ENCODE data around the gene SFMBT2.

The SFMBT2 gene

DNA sequence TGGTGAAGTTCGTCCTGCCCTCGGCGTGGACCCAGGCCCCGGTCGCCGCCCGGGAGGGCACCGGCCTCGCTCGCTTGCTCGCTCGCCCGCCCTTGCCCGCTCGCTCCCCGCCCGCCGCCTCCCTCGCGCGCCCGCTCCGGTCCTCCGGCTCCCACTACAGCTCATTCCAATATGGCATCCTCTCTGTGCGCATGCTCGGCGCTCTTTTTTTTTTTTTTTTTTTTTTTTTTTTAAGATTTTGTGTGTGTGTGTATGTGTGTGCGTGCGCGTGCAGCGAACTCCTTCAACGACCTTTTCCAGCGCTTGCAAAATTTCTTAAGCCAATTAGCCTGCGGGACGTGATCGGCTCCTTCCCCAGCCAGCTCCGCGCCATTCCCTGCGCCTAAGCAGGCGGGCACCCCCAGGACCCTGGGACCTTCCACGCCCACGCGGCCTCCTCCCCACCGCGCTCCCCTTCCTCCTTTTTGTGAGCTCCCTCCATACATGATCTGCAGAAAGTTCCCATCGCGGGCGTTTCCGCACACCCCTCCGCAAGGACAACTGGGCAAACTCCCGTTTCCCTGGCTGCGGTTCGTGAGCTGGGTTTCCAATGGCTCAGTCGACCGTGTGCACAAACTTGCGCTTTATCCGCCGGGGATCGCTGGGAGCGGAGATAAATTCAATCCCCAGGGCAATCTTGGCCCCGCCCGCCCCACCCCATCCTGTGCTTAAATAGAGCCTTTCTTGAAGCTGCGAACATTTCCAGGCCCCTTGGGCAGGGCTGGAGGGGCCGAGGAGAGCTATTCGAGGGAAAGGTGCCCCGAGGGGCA lies at the start of gene SFMBT2:
Gene SFMBT2 (minus strand): TSS at position 173 of the 809 bp plus-strand sequence. CDS start 29,136 bp downstream, outside the sequence.
- H3K4me1 ChIP-seq (ENCODE audit: control insufficient read depth in 2 of 2, insufficient read depth in 2 of 2, low read length in 2 of 2) = peaks cover 0 to 2% of the 10 kb centered on the region in 2 donors
- peaks cover 3 to 7% of the 10 kb centered on the region in 2 donors for H3K27me3 ChIP-seq (ENCODE audit: control insufficient read depth in 2 of 2, insufficient read depth in 2 of 2, low read length in 2 of 2)
- H3K27ac ChIP-seq (ENCODE audit: low read depth in 2 of 2, low read length in 2 of 2) = peak within 1 kb of the TSS; percentile 47 to 70
- peak within 1 kb of the TSS; percentile 59 to 63 for H3K9ac ChIP-seq (ENCODE audit: low read depth in 1 of 2, low read length in 2 of 2)
- peak within 1 kb of the TSS; percentile 64 to 72 for H3K4me3 ChIP-seq (ENCODE audit: low read length in 2 of 2)
- no peaks in the 10 kb centered on the region for H3K9me3 ChIP-seq (ENCODE audit: control insufficient read depth in 2 of 2, low read length in 2 of 2)
- no peaks in the 10 kb centered on the region for H3K36me3 ChIP-seq (ENCODE audit: control insufficient read depth in 2 of 2, insufficient read depth in 2 of 2, low read length in 2 of 2)

DNA sequence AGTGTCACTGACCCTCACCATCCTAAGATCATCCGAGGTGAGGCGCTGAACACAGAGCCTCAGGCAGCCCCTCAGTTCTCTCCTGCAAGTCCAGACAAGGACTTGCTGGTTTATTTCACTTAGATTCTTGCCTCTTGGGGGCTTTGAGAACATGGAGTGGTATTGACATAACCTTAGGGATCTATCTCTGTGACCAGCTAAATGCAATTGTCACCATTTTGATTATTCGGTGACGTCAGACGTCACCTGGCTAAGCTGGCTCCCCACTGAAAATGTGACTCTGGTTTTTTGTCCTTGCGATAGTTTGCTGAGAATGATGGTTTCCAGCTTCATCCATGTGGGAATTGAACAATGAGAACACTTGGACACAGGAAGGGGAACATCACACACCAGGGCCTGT lies 49.2 kb upstream of the SFMBT2 start:
- H3K9ac ChIP-seq (ENCODE audit: low read depth in 1 of 2, low read length in 2 of 2) = no peak overlapping the region
- no peaks in the 10 kb centered on the region for H3K36me3 ChIP-seq (ENCODE audit: control insufficient read depth in 2 of 2, insufficient read depth in 2 of 2, low read length in 2 of 2)
- no peaks in the 10 kb centered on the region for H3K27me3 ChIP-seq (ENCODE audit: control insufficient read depth in 2 of 2, insufficient read depth in 2 of 2, low read length in 2 of 2)
- no peak overlapping the region for H3K4me3 ChIP-seq (ENCODE audit: low read length in 2 of 2)
- H3K4me1 ChIP-seq (ENCODE audit: control insufficient read depth in 2 of 2, insufficient read depth in 2 of 2, low read length in 2 of 2) = no peaks in the 10 kb centered on the region
- H3K27ac ChIP-seq (ENCODE audit: low read depth in 2 of 2, low read length in 2 of 2) = no peak overlapping the region
- H3K9me3 ChIP-seq (ENCODE audit: control insufficient read depth in 2 of 2, low read length in 2 of 2) = no peaks in the 10 kb centered on the region

DNA sequence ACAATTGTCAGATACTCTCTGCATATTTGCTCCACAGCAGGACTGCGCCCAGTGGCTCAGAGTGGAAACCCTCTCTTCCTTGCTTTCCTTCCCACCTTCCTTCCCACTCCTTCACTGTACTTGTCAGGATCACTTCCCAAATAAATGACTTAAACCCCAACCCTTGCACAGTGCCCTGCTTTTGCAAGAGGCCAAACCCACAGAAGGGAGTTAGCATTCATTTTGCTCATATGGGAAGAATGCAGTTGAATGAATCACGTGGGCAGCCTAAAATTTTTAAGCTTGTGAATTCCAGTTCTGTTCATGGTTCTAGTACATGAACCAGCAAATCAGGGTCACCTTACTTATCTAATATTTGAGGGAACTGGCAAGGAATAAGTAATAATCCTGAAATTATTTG lies 47.7 kb upstream of the SFMBT2 start:
- Histone ChIP-seq H3K4me3 (ENCODE audit: low read length in 2 of 2) (no peak overlapping the region), H3K9ac (ENCODE audit: low read depth in 1 of 2, low read length in 2 of 2) (no peak overlapping the region), H3K9me3 (ENCODE audit: control insufficient read depth in 2 of 2, low read length in 2 of 2) (no peaks in the 10 kb centered on the region), H3K27ac (ENCODE audit: low read depth in 2 of 2, low read length in 2 of 2) (no peak overlapping the region), H3K36me3 (ENCODE audit: control insufficient read depth in 2 of 2, insufficient read depth in 2 of 2, low read length in 2 of 2) (no peaks in the 10 kb centered on the region), H3K4me1 (ENCODE audit: control insufficient read depth in 2 of 2, insufficient read depth in 2 of 2, low read length in 2 of 2) (no peaks in the 10 kb centered on the region), H3K27me3 (ENCODE audit: control insufficient read depth in 2 of 2, insufficient read depth in 2 of 2, low read length in 2 of 2) (no peaks in the 10 kb centered on the region)

DNA sequence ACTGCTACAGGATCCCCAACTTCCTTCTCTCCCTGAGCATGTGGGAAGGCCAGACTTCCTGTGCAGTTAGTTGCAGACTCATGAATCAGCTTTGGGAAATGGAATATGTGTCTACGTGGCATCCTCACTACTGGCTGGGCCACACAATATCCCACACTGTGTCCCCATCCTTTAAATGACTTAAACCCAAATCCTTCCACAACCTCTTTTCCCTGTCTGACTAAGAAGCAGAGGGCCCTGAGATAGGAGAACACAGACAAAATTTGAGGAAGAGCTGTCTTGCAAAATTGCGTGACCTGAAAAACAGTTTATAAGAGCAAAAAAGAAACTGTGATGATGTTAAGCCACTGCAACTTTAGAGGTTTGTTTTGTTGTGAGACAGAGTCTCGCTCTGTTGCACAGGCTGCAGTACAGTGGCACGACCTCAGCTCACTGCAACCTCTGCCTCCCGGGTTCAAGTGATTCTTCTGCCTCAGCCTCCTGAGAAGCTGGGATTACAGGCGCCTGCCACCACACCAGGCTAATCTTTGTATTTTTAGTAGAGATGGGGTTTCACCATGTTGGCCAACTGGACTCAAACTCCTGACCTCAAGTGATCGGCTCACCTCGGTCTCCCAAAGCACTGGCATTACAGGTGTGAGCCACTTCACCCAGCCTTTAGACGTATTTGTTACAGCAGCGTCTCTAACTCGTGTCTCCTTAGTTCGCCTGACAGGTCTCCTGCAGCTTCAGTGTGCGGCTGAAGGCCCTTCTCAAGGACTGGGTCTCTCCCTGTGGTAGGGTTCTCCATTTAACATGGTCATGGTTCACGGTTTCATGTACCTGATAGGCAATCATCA lies 46.9 kb upstream of the SFMBT2 start:
- Histone ChIP-seq H3K4me1 (ENCODE audit: control insufficient read depth in 2 of 2, insufficient read depth in 2 of 2, low read length in 2 of 2) (no peaks in the 10 kb centered on the region), H3K4me3 (ENCODE audit: low read length in 2 of 2) (no peak overlapping the region), H3K36me3 (ENCODE audit: control insufficient read depth in 2 of 2, insufficient read depth in 2 of 2, low read length in 2 of 2) (no peaks in the 10 kb centered on the region), H3K27ac (ENCODE audit: low read depth in 2 of 2, low read length in 2 of 2) (no peak overlapping the region), H3K9me3 (ENCODE audit: control insufficient read depth in 2 of 2, low read length in 2 of 2) (no peaks in the 10 kb centered on the region), H3K9ac (ENCODE audit: low read depth in 1 of 2, low read length in 2 of 2) (no peak overlapping the region), H3K27me3 (ENCODE audit: control insufficient read depth in 2 of 2, insufficient read depth in 2 of 2, low read length in 2 of 2) (no peaks in the 10 kb centered on the region)

DNA sequence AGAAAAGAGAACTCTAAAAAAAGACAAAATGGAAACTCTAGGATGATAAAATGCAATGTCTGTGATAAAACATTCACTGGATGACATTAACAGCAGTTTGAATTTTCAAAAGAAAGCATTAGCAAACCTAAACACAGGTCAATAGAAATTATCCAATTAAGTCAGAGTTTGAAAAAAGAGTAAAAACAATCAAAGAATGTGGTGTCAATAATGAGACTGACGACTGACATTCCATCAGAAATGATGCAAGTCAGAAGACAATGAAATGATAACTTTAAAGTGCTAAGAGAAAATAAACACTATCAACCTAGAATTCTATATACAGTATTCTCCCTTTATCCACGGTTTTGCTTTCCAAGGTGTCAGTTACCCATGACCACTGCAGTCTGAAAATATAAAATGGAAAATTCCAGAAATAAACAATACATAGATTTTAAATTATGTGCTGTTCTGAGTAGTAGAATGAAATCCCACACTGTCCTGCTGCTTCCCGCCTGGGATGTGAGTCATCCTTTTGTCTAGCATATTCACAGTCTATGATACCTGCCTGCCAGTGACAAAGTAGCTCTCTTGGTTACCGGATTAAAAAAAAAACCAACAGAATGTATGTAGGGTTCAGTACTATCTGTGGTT lies 38.3 kb upstream of the SFMBT2 start:
- no peaks in the 10 kb centered on the region for H3K36me3 ChIP-seq (ENCODE audit: control insufficient read depth in 2 of 2, insufficient read depth in 2 of 2, low read length in 2 of 2)
- peaks cover 2 to 6% of the 10 kb centered on the region in 2 donors for H3K9me3 ChIP-seq (ENCODE audit: control insufficient read depth in 2 of 2, low read length in 2 of 2)
- H3K4me1 ChIP-seq (ENCODE audit: control insufficient read depth in 2 of 2, insufficient read depth in 2 of 2, low read length in 2 of 2) = no peaks in the 10 kb centered on the region
- H3K27ac ChIP-seq (ENCODE audit: low read depth in 2 of 2, low read length in 2 of 2) = no peak overlapping the region
- no peaks in the 10 kb centered on the region for H3K27me3 ChIP-seq (ENCODE audit: control insufficient read depth in 2 of 2, insufficient read depth in 2 of 2, low read length in 2 of 2)
- H3K4me3 ChIP-seq (ENCODE audit: low read length in 2 of 2) = no peak overlapping the region
- no peak overlapping the region for H3K9ac ChIP-seq (ENCODE audit: low read depth in 1 of 2, low read length in 2 of 2)

DNA sequence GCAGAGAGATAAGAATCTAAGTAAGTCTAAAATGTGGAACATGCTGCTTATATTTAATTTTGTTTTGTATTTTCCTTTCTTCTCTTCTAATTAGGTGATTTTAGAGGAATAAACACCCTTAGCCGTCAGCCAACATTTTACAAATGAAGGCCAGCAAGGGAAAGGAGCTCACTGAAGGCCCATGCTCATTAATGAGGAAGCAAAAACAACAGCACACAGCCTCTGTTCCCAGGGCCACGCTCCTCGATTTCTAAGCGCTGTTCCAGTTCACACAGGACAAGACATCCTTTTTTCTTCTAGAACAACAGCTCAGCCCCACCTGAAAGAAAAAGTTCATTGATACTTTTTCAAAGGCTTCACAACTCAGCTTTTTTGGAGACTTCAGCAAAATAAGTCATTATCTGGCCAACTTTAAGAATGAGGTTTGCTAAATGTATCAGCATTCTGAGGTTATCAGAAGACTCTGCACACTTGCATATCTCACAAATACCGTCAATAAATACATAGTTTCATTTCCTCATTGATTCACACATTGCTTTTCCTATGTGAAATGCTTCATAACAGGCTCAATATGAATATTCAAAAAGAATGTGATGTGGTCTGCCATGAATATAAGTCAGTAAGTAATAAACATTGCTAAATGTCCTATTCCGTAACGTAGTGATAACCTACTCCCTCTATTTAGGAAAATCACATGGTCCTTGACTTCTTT lies 34.8 kb upstream of the SFMBT2 start:
- Histone ChIP-seq H3K4me3 (ENCODE audit: low read length in 2 of 2) (no peak overlapping the region), H3K9ac (ENCODE audit: low read depth in 1 of 2, low read length in 2 of 2) (no peak overlapping the region), H3K36me3 (ENCODE audit: control insufficient read depth in 2 of 2, insufficient read depth in 2 of 2, low read length in 2 of 2) (no peaks in the 10 kb centered on the region), H3K4me1 (ENCODE audit: control insufficient read depth in 2 of 2, insufficient read depth in 2 of 2, low read length in 2 of 2) (no peaks in the 10 kb centered on the region), H3K27ac (ENCODE audit: low read depth in 2 of 2, low read length in 2 of 2) (peak overlapping the region in 1 of 2 donors; percentile 23), H3K9me3 (ENCODE audit: control insufficient read depth in 2 of 2, low read length in 2 of 2) (peaks cover 2 to 6% of the 10 kb centered on the region in 2 donors), H3K27me3 (ENCODE audit: control insufficient read depth in 2 of 2, insufficient read depth in 2 of 2, low read length in 2 of 2) (no peaks in the 10 kb centered on the region)

DNA sequence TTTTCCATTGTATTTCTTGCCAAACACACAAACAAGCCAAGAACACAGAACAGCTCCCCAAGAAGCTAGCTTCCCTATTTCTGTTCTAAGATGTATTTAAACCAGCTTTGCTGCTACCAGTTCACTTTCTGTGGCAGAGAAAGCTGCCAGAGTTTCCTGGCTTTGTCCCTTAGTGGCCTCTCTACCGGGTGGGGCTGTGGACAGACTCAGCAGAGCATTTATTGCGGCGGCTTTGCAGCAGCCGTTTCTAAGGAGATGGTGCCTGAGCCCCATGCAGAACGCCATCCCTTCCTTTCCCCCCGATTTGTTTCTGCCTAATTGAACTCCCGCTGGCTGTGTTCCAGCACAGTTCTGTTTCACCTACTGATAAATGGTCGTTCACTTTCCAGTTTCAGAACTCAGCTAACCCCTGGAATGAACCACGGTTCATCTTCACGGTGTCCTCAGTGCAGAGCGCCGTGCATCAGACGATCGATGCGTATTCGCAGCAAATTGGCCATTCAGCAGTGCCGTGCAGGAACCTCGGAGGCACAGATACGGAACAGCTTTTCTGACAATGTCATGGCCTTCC lies 33.8 kb upstream of the SFMBT2 start:
- H3K4me3 ChIP-seq (ENCODE audit: low read length in 2 of 2) = no peak overlapping the region
- peak overlapping the region; percentile 20 to 32 for H3K27ac ChIP-seq (ENCODE audit: low read depth in 2 of 2, low read length in 2 of 2)
- H3K36me3 ChIP-seq (ENCODE audit: control insufficient read depth in 2 of 2, insufficient read depth in 2 of 2, low read length in 2 of 2) = no peaks in the 10 kb centered on the region
- no peaks in the 10 kb centered on the region for H3K27me3 ChIP-seq (ENCODE audit: control insufficient read depth in 2 of 2, insufficient read depth in 2 of 2, low read length in 2 of 2)
- H3K9ac ChIP-seq (ENCODE audit: low read depth in 1 of 2, low read length in 2 of 2) = no peak overlapping the region
- H3K4me1 ChIP-seq (ENCODE audit: control insufficient read depth in 2 of 2, insufficient read depth in 2 of 2, low read length in 2 of 2) = no peaks in the 10 kb centered on the region
- peaks cover 2 to 6% of the 10 kb centered on the region in 2 donors for H3K9me3 ChIP-seq (ENCODE audit: control insufficient read depth in 2 of 2, low read length in 2 of 2)

DNA sequence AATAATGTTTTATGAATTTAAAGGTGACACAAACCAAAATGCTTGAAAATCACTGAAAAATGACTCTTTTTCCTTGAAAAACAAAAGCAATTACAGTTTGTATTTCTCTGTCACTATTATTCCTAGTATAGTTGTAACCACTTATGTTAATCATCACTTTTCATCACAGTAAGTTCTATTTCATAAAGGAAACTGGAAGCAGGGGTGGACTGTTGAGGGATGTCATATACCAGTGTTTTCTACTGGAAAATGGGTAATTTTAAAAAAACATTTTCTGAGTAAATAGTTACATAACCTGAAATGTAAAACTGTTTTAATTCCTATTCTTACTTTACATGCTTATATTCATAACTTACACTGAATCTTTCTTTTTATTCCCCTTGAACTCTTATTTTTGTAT lies 32.2 kb upstream of the SFMBT2 start:
- no peaks in the 10 kb centered on the region for H3K36me3 ChIP-seq (ENCODE audit: control insufficient read depth in 2 of 2, insufficient read depth in 2 of 2, low read length in 2 of 2)
- H3K27ac ChIP-seq (ENCODE audit: low read depth in 2 of 2, low read length in 2 of 2) = no peak overlapping the region
- no peaks in the 10 kb centered on the region for H3K4me1 ChIP-seq (ENCODE audit: control insufficient read depth in 2 of 2, insufficient read depth in 2 of 2, low read length in 2 of 2)
- no peaks in the 10 kb centered on the region for H3K9me3 ChIP-seq (ENCODE audit: control insufficient read depth in 2 of 2, low read length in 2 of 2)
- no peak overlapping the region for H3K9ac ChIP-seq (ENCODE audit: low read depth in 1 of 2, low read length in 2 of 2)
- H3K4me3 ChIP-seq (ENCODE audit: low read length in 2 of 2) = no peak overlapping the region
- H3K27me3 ChIP-seq (ENCODE audit: control insufficient read depth in 2 of 2, insufficient read depth in 2 of 2, low read length in 2 of 2) = no peaks in the 10 kb centered on the region

DNA sequence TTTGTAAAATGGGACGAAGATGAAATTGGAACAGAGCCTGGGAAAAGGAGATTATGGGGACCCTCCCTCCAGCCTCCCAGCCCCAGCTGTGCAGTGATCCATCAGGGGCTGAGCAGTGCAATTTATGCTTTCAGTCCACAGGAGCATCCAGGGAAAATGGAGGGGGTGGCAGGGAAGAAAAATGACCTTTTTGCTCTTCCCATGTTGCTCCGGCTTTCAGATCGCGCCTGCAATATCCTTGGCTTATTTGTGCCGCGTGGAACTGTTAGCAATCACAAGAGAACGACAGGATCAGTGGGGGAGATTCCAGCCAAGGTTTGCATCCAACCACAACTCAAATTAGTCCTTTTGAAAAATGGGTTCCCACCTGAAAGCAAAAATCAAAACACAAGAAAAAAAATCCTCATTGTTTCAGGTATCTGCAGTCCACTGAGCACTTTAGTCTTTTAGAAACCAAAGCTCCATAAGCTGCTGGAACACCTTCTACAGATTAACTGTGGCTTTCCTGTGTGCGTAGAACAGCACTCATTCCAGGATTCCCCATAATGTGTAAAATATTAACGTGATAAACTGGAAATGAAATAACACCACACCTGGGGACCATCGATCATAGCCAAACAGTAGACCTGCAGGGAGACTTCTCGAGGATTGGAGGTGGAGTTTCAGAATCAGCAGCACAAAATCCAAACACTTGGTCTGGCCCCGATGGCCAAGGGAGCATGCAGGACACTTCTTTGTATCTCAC lies 30.7 kb upstream of the SFMBT2 start:
- Histone ChIP-seq H3K27ac (ENCODE audit: low read depth in 2 of 2, low read length in 2 of 2) (no peak overlapping the region), H3K9ac (ENCODE audit: low read depth in 1 of 2, low read length in 2 of 2) (no peak overlapping the region), H3K36me3 (ENCODE audit: control insufficient read depth in 2 of 2, insufficient read depth in 2 of 2, low read length in 2 of 2) (no peaks in the 10 kb centered on the region), H3K4me3 (ENCODE audit: low read length in 2 of 2) (no peak overlapping the region), H3K9me3 (ENCODE audit: control insufficient read depth in 2 of 2, low read length in 2 of 2) (no peaks in the 10 kb centered on the region), H3K4me1 (ENCODE audit: control insufficient read depth in 2 of 2, insufficient read depth in 2 of 2, low read length in 2 of 2) (no peaks in the 10 kb centered on the region), H3K27me3 (ENCODE audit: control insufficient read depth in 2 of 2, insufficient read depth in 2 of 2, low read length in 2 of 2) (no peaks in the 10 kb centered on the region)
